Endometrium (tissue), 2 donors: ENCODE data around the gene TRIP13.
"Not testable (repeated sequence)": the region's sequence is repeated elsewhere in the genome, so short reads cannot be mapped to it uniquely, and the experiment has no call there.

Experiments used
- FAIRE-seq: peaks from 2 replicates; lab custom pipeline; 2012; peaks lifted over from hg19 to GRCh38; lab: Jason Lieb, UNC
- donor health status: control.
- donor health status: control.

TRIP13 gene

DNA sequence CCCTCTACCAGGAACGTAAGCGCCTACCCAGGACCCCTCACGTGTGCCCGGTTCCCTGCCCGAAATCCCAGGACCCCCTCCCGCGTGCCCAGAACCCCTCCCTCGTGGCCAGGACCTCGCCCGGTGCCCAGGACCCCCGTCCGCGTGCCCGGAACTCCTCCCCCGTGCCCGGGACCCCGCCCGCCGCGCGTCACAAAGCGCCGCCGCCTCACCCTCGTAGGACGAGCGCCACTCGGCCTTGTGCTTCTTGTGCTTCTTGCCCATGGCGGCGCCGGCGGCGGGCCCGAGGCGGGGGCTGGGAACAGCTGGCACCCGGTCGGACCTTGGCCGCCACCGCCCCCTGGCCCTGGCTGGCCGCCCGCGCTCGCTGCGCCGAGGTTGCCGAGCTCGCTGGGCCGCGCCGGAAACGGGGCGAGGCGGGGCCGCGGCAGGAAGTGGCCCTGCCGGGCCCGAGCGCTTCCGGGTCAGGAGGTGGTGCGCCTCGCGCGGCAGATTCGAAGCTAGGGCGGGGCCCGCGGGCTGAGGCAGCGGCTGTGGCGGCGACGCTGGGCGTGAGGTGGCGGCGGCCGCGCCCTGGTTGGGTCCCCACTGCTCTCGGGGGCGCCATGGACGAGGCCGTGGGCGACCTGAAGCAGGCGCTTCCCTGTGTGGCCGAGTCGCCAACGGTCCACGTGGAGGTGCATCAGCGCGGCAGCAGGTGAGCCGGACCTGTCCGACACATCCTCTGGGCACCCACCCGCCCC is at the start of gene TRIP13, which contains the start of gene BRD9:
Gene TRIP13, plus strand, starts transcription at position 491 of the 743 bp plus-strand sequence. Its CDS starts 115 bp downstream, at position 606.
Gene BRD9, minus strand, starts transcription at position 408 of the 743 bp plus-strand sequence. Its CDS starts 144 bp downstream, at position 264.
- no peak for FAIRE-seq

DNA sequence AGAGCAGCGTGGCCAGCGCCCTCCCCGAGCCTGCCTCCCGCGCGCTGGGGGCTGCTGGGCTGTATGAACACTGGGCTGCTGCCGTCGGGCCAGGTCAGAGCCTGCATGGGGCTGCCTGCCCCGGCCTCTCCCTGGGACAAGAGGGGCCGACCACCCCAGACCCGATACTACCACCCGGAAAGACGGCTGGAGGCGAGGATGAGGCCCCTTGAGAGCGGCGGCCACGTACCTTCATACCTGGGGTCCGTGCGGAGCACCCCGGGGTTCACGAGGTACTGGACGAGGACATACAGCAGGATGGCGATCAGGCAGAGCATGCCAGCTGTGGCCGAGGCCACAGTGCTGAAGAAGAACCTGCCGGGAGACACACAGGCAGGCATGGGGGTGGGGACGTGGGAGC is 49.3 kb upstream of the TRIP13 start:
- FAIRE-seq: not testable (repeated sequence)

DNA sequence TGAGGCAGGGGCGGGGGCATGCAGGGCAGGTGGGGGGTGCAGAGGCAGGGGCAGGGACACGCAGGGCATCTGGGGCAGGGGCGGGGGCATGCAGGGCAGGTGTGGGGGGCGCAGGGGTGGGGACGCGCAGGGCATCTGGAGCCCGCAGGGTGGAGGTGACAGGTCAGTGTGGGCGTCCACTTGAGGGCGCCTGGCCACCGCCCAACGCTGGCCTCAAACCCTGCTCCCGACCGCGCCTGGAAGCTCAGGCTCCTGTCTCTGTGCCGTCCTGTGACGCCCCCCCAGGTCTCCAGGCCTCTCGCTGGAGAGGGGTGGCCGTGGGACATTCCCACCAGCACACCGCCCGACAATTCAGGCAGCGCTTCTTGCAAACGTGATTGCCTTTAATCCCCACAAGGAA is 48.8 kb upstream of the TRIP13 start:
- FAIRE-seq: not testable (repeated sequence)

DNA sequence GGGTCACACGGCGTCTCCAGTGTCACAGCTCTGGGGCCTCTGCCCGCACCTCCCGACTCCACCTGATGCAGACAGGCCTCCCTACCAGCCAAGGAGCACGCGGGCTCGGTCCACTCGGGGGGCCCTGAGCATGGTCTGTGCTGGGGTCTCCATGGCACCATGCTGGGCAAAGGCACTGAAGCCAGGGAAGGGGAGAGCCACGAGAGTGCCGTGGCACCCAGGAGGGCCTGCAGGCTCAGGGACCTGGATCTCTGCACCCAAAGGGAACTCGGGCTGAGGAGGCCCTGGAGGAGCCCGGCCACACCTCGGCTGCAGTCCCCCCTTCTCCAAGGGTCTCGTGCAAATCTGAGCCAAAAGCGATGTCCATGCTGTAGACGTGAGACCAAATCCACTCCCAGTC is 48.3 kb upstream of the TRIP13 start:
- FAIRE-seq: not testable (repeated sequence)

- not testable (repeated sequence) for FAIRE-seq
Observed at GRCh38 chr5:845031-845675, 47.5 kb upstream of the TRIP13 start.

DNA sequence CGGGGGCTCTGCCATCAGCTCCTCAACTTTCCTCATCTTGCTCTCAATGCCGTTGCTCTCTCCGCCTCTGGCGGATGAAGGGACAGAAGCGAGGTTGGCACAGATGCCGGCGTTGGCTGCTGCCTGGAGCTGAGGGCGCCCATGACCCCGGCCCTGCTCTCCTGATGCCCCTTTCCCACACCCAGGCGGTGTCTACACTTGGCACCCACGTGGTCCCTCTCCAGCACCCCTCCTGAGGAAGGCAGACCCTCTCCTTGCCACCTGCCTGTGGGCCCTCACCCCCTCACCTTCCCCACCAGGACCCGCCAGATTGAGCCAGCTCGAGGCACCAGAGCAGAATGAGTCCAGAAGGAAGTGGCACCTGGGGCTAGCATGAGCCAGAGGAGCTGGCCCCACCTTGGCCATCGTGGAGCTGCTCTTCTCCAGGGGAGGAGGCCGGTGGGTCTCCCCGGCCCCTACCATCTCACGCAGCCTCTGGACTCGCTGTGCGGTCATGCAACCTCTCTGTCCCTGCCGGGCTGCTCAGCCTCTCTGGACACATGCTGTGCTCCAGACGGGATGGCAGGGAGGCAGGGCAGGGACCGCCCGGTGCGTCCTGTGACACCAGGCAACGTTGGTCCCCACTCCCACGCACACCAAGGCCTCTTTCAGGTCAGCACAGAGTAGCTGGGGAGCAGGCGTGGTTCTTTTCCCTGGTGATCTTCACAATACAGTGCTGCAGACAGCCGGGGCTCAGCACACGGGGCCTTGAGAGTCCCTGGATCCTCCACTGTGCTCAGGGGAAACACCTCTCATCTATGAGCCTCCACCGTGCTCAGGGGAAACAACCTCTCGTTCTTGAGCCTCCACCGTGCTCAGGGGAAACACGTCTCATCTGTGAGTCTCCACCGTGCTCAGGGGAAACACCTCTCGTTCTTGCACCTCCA is 46.7 kb upstream of the TRIP13 start:
- FAIRE-seq: not testable (repeated sequence)

GRCh38 chr5:846602-847091 is 46.0 kb upstream of the TRIP13 start:
- FAIRE-seq: not testable (repeated sequence)

- FAIRE-seq: not testable (repeated sequence)
Observed at GRCh38 chr5:847212-847611, 45.5 kb upstream of the TRIP13 start.

- FAIRE-seq: not testable (repeated sequence)
Observed at GRCh38 chr5:847736-848135, 44.9 kb upstream of the TRIP13 start.

DNA sequence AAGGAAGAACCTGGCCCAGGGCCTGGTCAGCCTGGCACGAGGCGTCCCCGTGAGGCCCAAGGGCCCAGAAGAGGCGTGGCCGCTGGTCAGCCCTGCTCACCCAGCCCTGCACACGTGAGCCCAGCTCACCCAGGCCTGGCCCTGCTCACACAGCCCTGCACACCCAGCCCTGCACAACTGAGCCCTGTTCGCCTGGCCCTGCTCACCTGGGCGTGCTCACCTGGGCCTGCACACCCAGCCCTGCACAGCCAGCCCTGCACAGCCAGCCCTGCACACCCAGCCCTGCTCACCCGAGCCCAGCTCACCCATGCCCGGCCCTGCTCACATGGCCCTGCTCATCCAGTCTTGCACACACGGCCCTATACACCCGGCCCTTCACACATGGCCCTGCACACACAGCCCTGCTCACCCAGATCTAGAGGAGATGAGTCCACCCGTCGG is 44.0 kb upstream of the TRIP13 start:
- no peak for FAIRE-seq

GRCh38 chr5:849651-850301 is 42.9 kb upstream of the TRIP13 start:
- FAIRE-seq: no peak

GRCh38 chr5:850511-851006 is 42.1 kb upstream of the TRIP13 start, which contains the start of gene ZDHHC11:
Gene ZDHHC11 (minus strand): TSS chr5:850986. CDS start chr5:850602, 384 bp downstream.
- no peak for FAIRE-seq

DNA sequence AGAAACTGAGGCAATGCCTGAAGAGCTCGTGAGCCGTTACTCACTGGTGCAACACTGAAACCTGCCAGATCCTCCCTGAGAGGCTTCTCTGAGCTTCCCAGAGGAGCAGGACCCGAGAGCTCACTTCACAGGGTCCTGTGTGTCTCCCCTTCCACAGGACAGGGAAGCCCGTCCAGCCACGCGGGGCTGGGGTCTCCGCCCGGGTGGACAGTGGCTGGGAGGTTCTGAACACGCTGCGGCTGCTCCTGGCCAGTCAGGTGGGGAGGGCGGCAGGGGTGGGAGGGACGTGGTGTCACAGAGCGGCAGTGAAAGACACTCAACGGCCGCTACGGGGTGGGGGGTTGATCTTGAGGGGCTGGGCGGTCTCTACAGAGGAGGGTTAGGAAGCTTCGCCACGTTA is 41.6 kb upstream of the TRIP13 start:
- FAIRE-seq: no peak

DNA sequence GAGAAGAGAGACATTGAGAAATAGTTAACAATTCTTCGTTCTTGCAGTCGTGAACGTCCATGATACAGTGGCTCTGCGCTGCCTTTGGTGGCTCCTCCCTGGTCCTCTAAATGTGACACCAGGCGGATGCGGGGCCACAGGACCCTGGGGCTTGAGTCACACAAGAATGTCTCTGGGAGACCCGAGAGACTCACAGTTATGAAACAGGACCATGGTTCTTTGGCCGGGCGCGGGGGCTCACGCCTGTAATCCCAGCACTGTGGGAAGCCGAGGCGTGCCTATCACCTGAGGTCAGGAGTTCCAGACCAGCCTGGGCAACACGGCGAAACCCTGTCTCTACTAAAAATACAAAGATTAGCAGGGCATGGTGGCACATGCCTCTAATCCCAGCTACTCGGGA is 41.1 kb upstream of the TRIP13 start:
- no peak for FAIRE-seq

GRCh38 chr5:852018-852417 is 40.7 kb upstream of the TRIP13 start:
- no peak for FAIRE-seq

DNA sequence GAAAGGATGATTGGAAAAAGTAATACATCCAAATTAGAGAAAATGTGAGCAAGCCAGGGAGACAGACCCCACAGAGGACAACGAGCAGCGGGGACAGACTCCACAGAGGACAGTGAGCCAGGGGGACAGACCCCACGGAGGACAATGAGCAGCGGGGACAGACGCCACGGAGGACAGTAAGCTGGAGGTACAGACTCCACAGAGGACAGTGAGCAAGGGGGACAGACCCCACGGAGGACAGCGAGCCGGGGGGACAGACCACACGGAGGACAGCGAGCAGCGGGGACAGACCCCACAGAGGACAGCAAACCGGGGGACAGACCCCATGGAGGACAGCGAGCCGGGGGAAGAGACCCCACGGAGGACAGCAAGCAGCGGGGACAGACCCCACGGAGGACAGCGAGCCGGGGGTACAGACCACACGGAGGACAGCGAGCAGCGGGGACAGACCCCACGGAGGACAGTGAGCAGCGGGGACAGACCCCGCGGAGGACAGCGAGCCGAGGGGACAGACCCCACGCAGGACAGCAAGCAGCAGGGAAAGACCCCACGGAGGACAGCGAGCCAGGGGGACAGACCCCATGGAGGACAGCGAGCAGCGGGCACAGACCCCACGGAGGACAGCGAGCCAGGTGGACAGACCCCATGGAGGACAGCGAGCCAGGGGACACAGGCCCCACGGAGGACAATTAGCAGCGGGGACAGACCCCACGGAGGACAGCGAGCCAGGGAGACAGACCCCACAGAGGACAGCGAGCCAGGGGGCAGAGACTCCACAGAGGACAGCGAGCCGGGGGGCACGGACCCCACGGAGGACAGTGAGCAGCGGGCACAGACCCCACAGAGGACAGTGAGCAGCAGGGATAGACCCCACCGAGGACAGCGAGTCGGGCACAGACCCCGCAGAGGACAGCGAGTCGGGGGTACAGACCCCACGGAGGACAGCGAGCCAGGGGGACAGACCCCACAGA is 40.0 kb upstream of the TRIP13 start:
- FAIRE-seq: no peak

GRCh38 chr5:853416-854090 is 39.1 kb upstream of the TRIP13 start:
- FAIRE-seq: not testable (repeated sequence)

GRCh38 chr5:854217-854616 is 38.5 kb upstream of the TRIP13 start:
- FAIRE-seq: no peak

GRCh38 chr5:854966-855743 is 37.5 kb upstream of the TRIP13 start:
- no peak for FAIRE-seq
